ENCODE data around the gene MAP3K5.

DNA sequence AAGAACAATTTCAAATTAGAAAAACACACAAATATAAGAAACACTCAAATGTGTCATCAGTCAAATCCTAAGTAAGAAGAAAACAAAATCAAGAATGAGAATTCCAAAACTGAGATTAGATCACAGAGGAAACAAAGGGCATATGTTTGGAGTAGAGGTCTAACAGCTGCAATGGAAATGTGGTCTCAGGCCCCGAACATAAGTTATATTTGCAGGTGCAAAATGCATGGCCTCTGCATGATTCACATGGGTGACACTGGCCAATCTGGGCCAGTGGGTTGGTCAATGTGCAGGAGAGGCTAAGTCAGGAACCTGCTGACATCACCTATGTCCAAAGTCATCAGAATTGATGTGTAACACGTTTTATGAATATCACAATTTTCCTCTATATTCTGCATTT, 133.6 kb downstream of the MAP3K5 start:
- no peak for TF ChIP-seq POLR2AphosphoS5 (IDR thresholded peaks at IDR 0.05)
- TF ChIP-seq, protein P1, sequence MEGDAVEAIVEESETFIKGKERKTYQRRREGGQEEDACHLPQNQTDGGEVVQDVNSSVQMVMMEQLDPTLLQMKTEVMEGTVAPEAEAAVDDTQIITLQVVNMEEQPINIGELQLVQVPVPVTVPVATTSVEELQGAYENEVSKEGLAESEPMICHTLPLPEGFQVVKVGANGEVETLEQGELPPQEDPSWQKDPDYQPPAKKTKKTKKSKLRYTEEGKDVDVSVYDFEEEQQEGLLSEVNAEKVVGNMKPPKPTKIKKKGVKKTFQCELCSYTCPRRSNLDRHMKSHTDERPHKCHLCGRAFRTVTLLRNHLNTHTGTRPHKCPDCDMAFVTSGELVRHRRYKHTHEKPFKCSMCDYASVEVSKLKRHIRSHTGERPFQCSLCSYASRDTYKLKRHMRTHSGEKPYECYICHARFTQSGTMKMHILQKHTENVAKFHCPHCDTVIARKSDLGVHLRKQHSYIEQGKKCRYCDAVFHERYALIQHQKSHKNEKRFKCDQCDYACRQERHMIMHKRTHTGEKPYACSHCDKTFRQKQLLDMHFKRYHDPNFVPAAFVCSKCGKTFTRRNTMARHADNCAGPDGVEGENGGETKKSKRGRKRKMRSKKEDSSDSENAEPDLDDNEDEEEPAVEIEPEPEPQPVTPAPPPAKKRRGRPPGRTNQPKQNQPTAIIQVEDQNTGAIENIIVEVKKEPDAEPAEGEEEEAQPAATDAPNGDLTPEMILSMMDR (IDR thresholded peaks at IDR 0.05) = no peak
- no peak for TF ChIP-seq POLR2A (IDR thresholded peaks at IDR 0.05)

All from gastroesophageal sphincter (tissue), 3 donors.